Measurements from ENCODE around the gene MVB12B. TPM values are rescaled to one million over a fixed set of nuclear protein-coding genes. Genes with fewer than 3 reads are reported as not detected.

MVB12B gene
- polyA plus RNA-seq, 1 donor = 13.4 TPM

- no peak for DNase-seq
- Histone ChIP-seq H3K36me3 (ENCODE audit: control insufficient read depth, insufficient read depth, low read length) (no peaks in the 10 kb centered on the region), H3K9me3 (ENCODE audit: control insufficient read depth, low read depth, low read length) (no peaks in the 10 kb centered on the region), H3K4me3 (ENCODE audit: low read length) (no peak overlapping the region), H3K27me3 (ENCODE audit: control insufficient read depth, insufficient read depth, low read length) (no peaks in the 10 kb centered on the region), H3K4me1 (ENCODE audit: control insufficient read depth, insufficient read depth, low read length) (peaks cover 12% of the 10 kb centered on the region), H3K27ac (ENCODE audit: low read length) (no peak overlapping the region)
- no CpG with 5 or more reads among the region's 15 CpGs for WGBS (ENCODE audit: insufficient coverage, low lambda C conversion rate)
Observed at GRCh38 chr9:126294331-126295081, 32.1 kb upstream of the MVB12B start.

- Histone ChIP-seq H3K9me3 (ENCODE audit: control insufficient read depth, low read depth, low read length) (no peaks in the 10 kb centered on the region), H3K27me3 (ENCODE audit: control insufficient read depth, insufficient read depth, low read length) (no peaks in the 10 kb centered on the region), H3K4me3 (ENCODE audit: low read length) (no peak overlapping the region), H3K27ac (ENCODE audit: low read length) (no peak overlapping the region), H3K4me1 (ENCODE audit: control insufficient read depth, insufficient read depth, low read length) (peaks cover 12% of the 10 kb centered on the region), H3K36me3 (ENCODE audit: control insufficient read depth, insufficient read depth, low read length) (no peaks in the 10 kb centered on the region)
- DNase-seq = no peak
- WGBS (ENCODE audit: insufficient coverage, low lambda C conversion rate) = 100% methylated on average over 2 of the region's 5 CpGs
Observed at GRCh38 chr9:126295082-126295477, 31.5 kb upstream of the MVB12B start.

GRCh38 chr9:126295516-126295915 lies 31.1 kb upstream of the MVB12B start:
- no peaks in the 10 kb centered on the region for H3K9me3 ChIP-seq (ENCODE audit: control insufficient read depth, low read depth, low read length)
- no CpG with 5 or more reads among the region's 1 CpG for WGBS (ENCODE audit: insufficient coverage, low lambda C conversion rate)
- H3K27ac ChIP-seq (ENCODE audit: low read length) = no peak overlapping the region
- no peaks in the 10 kb centered on the region for H3K36me3 ChIP-seq (ENCODE audit: control insufficient read depth, insufficient read depth, low read length)
- no peak for DNase-seq
- H3K4me3 ChIP-seq (ENCODE audit: low read length) = no peak overlapping the region
- no peaks in the 10 kb centered on the region for H3K27me3 ChIP-seq (ENCODE audit: control insufficient read depth, insufficient read depth, low read length)
- peaks cover 13% of the 10 kb centered on the region for H3K4me1 ChIP-seq (ENCODE audit: control insufficient read depth, insufficient read depth, low read length)

GRCh38 chr9:126295936-126296600 lies 30.6 kb upstream of the MVB12B start:
- Histone ChIP-seq H3K36me3 (ENCODE audit: control insufficient read depth, insufficient read depth, low read length) (no peaks in the 10 kb centered on the region), H3K27ac (ENCODE audit: low read length) (no peak overlapping the region), H3K4me1 (ENCODE audit: control insufficient read depth, insufficient read depth, low read length) (peaks cover 17% of the 10 kb centered on the region), H3K9me3 (ENCODE audit: control insufficient read depth, low read depth, low read length) (no peaks in the 10 kb centered on the region), H3K27me3 (ENCODE audit: control insufficient read depth, insufficient read depth, low read length) (no peaks in the 10 kb centered on the region), H3K4me3 (ENCODE audit: low read length) (no peak overlapping the region)
- no peak for DNase-seq
- WGBS (ENCODE audit: insufficient coverage, low lambda C conversion rate) = 86% methylated on average over 1 of the region's 17 CpGs

GRCh38 chr9:126296687-126297086 lies 29.9 kb upstream of the MVB12B start:
- Histone ChIP-seq H3K4me1 (ENCODE audit: control insufficient read depth, insufficient read depth, low read length) (peaks cover 18% of the 10 kb centered on the region), H3K27me3 (ENCODE audit: control insufficient read depth, insufficient read depth, low read length) (no peaks in the 10 kb centered on the region), H3K27ac (ENCODE audit: low read length) (no peak overlapping the region), H3K4me3 (ENCODE audit: low read length) (no peak overlapping the region), H3K9me3 (ENCODE audit: control insufficient read depth, low read depth, low read length) (no peaks in the 10 kb centered on the region), H3K36me3 (ENCODE audit: control insufficient read depth, insufficient read depth, low read length) (no peaks in the 10 kb centered on the region)
- no CpG with 5 or more reads among the region's 6 CpGs for WGBS (ENCODE audit: insufficient coverage, low lambda C conversion rate)
- no peak for DNase-seq

- Histone ChIP-seq H3K9me3 (ENCODE audit: control insufficient read depth, low read depth, low read length) (no peaks in the 10 kb centered on the region), H3K27me3 (ENCODE audit: control insufficient read depth, insufficient read depth, low read length) (no peaks in the 10 kb centered on the region), H3K36me3 (ENCODE audit: control insufficient read depth, insufficient read depth, low read length) (no peaks in the 10 kb centered on the region), H3K4me3 (ENCODE audit: low read length) (no peak overlapping the region), H3K4me1 (ENCODE audit: control insufficient read depth, insufficient read depth, low read length) (peaks cover 18% of the 10 kb centered on the region), H3K27ac (ENCODE audit: low read length) (peak overlapping the region; percentile 29)
- WGBS (ENCODE audit: insufficient coverage, low lambda C conversion rate) = 80% methylated on average over 1 of the region's 7 CpGs
- no peak for DNase-seq
Observed at GRCh38 chr9:126297661-126298060, 29.0 kb upstream of the MVB12B start.

GRCh38 chr9:126298063-126298801 lies 28.4 kb upstream of the MVB12B start:
- no peaks in the 10 kb centered on the region for H3K36me3 ChIP-seq (ENCODE audit: control insufficient read depth, insufficient read depth, low read length)
- H3K9me3 ChIP-seq (ENCODE audit: control insufficient read depth, low read depth, low read length) = no peaks in the 10 kb centered on the region
- peak overlapping the region; percentile 43 for H3K27ac ChIP-seq (ENCODE audit: low read length)
- DNase-seq = peak; percentile 77 to 90
- H3K4me1 ChIP-seq (ENCODE audit: control insufficient read depth, insufficient read depth, low read length) = peaks cover 18% of the 10 kb centered on the region
- WGBS (ENCODE audit: insufficient coverage, low lambda C conversion rate) = 42% methylated on average over 2 of the region's 27 CpGs
- H3K4me3 ChIP-seq (ENCODE audit: low read length) = no peak overlapping the region
- no peaks in the 10 kb centered on the region for H3K27me3 ChIP-seq (ENCODE audit: control insufficient read depth, insufficient read depth, low read length)

GRCh38 chr9:126299706-126300276 lies 26.8 kb upstream of the MVB12B start:
- no peaks in the 10 kb centered on the region for H3K36me3 ChIP-seq (ENCODE audit: control insufficient read depth, insufficient read depth, low read length)
- peak in 1 of 2 donors; percentile 37 for DNase-seq
- H3K4me3 ChIP-seq (ENCODE audit: low read length) = no peak overlapping the region
- H3K4me1 ChIP-seq (ENCODE audit: control insufficient read depth, insufficient read depth, low read length) = peaks cover 30% of the 10 kb centered on the region
- WGBS (ENCODE audit: insufficient coverage, low lambda C conversion rate) = 53% methylated on average over 3 of the region's 7 CpGs
- H3K27me3 ChIP-seq (ENCODE audit: control insufficient read depth, insufficient read depth, low read length) = no peaks in the 10 kb centered on the region
- H3K9me3 ChIP-seq (ENCODE audit: control insufficient read depth, low read depth, low read length) = no peaks in the 10 kb centered on the region
- no peak overlapping the region for H3K27ac ChIP-seq (ENCODE audit: low read length)

- Histone ChIP-seq H3K4me1 (ENCODE audit: control insufficient read depth, insufficient read depth, low read length) (peaks cover 35% of the 10 kb centered on the region), H3K27me3 (ENCODE audit: control insufficient read depth, insufficient read depth, low read length) (no peaks in the 10 kb centered on the region), H3K36me3 (ENCODE audit: control insufficient read depth, insufficient read depth, low read length) (no peaks in the 10 kb centered on the region), H3K4me3 (ENCODE audit: low read length) (no peak overlapping the region), H3K27ac (ENCODE audit: low read length) (no peak overlapping the region), H3K9me3 (ENCODE audit: control insufficient read depth, low read depth, low read length) (no peaks in the 10 kb centered on the region)
- WGBS (ENCODE audit: insufficient coverage, low lambda C conversion rate) = no CpG with 5 or more reads among the region's 3 CpGs
- no peak for DNase-seq
Observed at GRCh38 chr9:126301196-126301595, 25.4 kb upstream of the MVB12B start.

- H3K4me3 ChIP-seq (ENCODE audit: low read length) = no peak overlapping the region
- peaks cover 35% of the 10 kb centered on the region for H3K4me1 ChIP-seq (ENCODE audit: control insufficient read depth, insufficient read depth, low read length)
- H3K36me3 ChIP-seq (ENCODE audit: control insufficient read depth, insufficient read depth, low read length) = no peaks in the 10 kb centered on the region
- H3K27ac ChIP-seq (ENCODE audit: low read length) = no peak overlapping the region
- DNase-seq = peak; percentile 58 to 63
- no peaks in the 10 kb centered on the region for H3K9me3 ChIP-seq (ENCODE audit: control insufficient read depth, low read depth, low read length)
- WGBS (ENCODE audit: insufficient coverage, low lambda C conversion rate) = no CpG with 5 or more reads among the region's 4 CpGs
- no peaks in the 10 kb centered on the region for H3K27me3 ChIP-seq (ENCODE audit: control insufficient read depth, insufficient read depth, low read length)
Observed at GRCh38 chr9:126301985-126302603, 24.5 kb upstream of the MVB12B start.

Data from large intestine (tissue), 3 donors.